ENCODE measurements around the gene FHAD1. TPM values are rescaled to one million over a fixed set of nuclear protein-coding genes. Genes with fewer than 3 reads are reported as not detected.
"Not testable (repeated sequence)": the region's sequence is repeated elsewhere in the genome, so short reads cannot be mapped to it uniquely, and the experiment has no call there.

The FHAD1 gene
- total RNA-seq, 1 donor, result 0.72 TPM

GRCh38 chr1:15370268-15370667, 123.2 kb downstream of the FHAD1 start:
- Histone ChIP-seq H4K20me1 (ENCODE audit: insufficient read depth, low read length) (no peaks in the 10 kb centered on the region), H3K9me3 (ENCODE audit: low read depth, low read length) (no peaks in the 10 kb centered on the region), H3K4me1 (ENCODE audit: insufficient read depth, low read length) (peaks cover 4% of the 10 kb centered on the region), H3K79me2 (ENCODE audit: insufficient read depth, low read length) (no peaks in the 10 kb centered on the region), H2AFZ (ENCODE audit: low read length) (no peak overlapping the region), H3K4me2 (ENCODE audit: insufficient read depth, low read length) (no peak overlapping the region), H3K36me3 (ENCODE audit: insufficient read depth, low read length) (no peaks in the 10 kb centered on the region), H3K4me3 (ENCODE audit: insufficient read depth, low read length) (no peak overlapping the region), H3K27me3 (ENCODE audit: insufficient read depth, low read length) (no peaks in the 10 kb centered on the region), H3K27ac (ENCODE audit: low read depth, low read length) (no peak overlapping the region)
- no peak for DNase-seq (ENCODE audit: insufficient read length, low spot score, missing footprints)
- no peak for TF ChIP-seq CTCF (IDR thresholded peaks at IDR 0.05; ENCODE audit: extremely low read depth, low read depth, low read length)

GRCh38 chr1:15370781-15371520, 123.9 kb downstream of the FHAD1 start:
- no peak overlapping the region for H3K4me2 ChIP-seq (ENCODE audit: insufficient read depth, low read length)
- peak; percentile 27 for DNase-seq (ENCODE audit: insufficient read length, low spot score, missing footprints)
- no peak overlapping the region for H2AFZ ChIP-seq (ENCODE audit: low read length)

GRCh38 chr1:15371610-15372545, 124.9 kb downstream of the FHAD1 start:
- Histone ChIP-seq H4K20me1 (ENCODE audit: insufficient read depth, low read length) (no peaks in the 10 kb centered on the region), H2AFZ (ENCODE audit: low read length) (no peak overlapping the region), H3K27ac (ENCODE audit: low read depth, low read length) (no peak overlapping the region), H3K27me3 (ENCODE audit: insufficient read depth, low read length) (no peaks in the 10 kb centered on the region), H3K4me2 (ENCODE audit: insufficient read depth, low read length) (no peak overlapping the region), H3K79me2 (ENCODE audit: insufficient read depth, low read length) (no peaks in the 10 kb centered on the region), H3K9me3 (ENCODE audit: low read depth, low read length) (no peaks in the 10 kb centered on the region), H3K4me3 (ENCODE audit: insufficient read depth, low read length) (no peak overlapping the region), H3K36me3 (ENCODE audit: insufficient read depth, low read length) (no peaks in the 10 kb centered on the region), H3K4me1 (ENCODE audit: insufficient read depth, low read length) (peaks cover 4% of the 10 kb centered on the region)
- DNase-seq (ENCODE audit: insufficient read length, low spot score, missing footprints), result no peak
- TF ChIP-seq CTCF (IDR thresholded peaks at IDR 0.05; ENCODE audit: extremely low read depth, low read depth, low read length), result no peak

More at GRCh38 chr1:15370781-15371520, 123.9 kb downstream of the FHAD1 start:
- Histone ChIP-seq H3K27ac (ENCODE audit: low read depth, low read length) (no peak overlapping the region), H3K27me3 (ENCODE audit: insufficient read depth, low read length) (no peaks in the 10 kb centered on the region), H3K4me1 (ENCODE audit: insufficient read depth, low read length) (peaks cover 4% of the 10 kb centered on the region), H3K36me3 (ENCODE audit: insufficient read depth, low read length) (no peaks in the 10 kb centered on the region), H3K4me3 (ENCODE audit: insufficient read depth, low read length) (no peak overlapping the region), H4K20me1 (ENCODE audit: insufficient read depth, low read length) (no peaks in the 10 kb centered on the region), H3K79me2 (ENCODE audit: insufficient read depth, low read length) (no peaks in the 10 kb centered on the region), H3K9me3 (ENCODE audit: low read depth, low read length) (no peaks in the 10 kb centered on the region)
- TF ChIP-seq CTCF (IDR thresholded peaks at IDR 0.05; ENCODE audit: extremely low read depth, low read depth, low read length), result no peak

- Histone ChIP-seq H3K79me2 (ENCODE audit: insufficient read depth, low read length) (no peaks in the 10 kb centered on the region), H3K36me3 (ENCODE audit: insufficient read depth, low read length) (no peaks in the 10 kb centered on the region), H2AFZ (ENCODE audit: low read length) (no peak overlapping the region), H3K27me3 (ENCODE audit: insufficient read depth, low read length) (no peaks in the 10 kb centered on the region), H3K4me3 (ENCODE audit: insufficient read depth, low read length) (no peak overlapping the region), H3K4me1 (ENCODE audit: insufficient read depth, low read length) (no peaks in the 10 kb centered on the region), H3K27ac (ENCODE audit: low read depth, low read length) (no peak overlapping the region), H4K20me1 (ENCODE audit: insufficient read depth, low read length) (no peaks in the 10 kb centered on the region), H3K9me3 (ENCODE audit: low read depth, low read length) (no peaks in the 10 kb centered on the region), H3K4me2 (ENCODE audit: insufficient read depth, low read length) (no peak overlapping the region)
- no peak for TF ChIP-seq CTCF (IDR thresholded peaks at IDR 0.05; ENCODE audit: extremely low read depth, low read depth, low read length)
- DNase-seq (ENCODE audit: insufficient read length, low spot score, missing footprints), result no peak
These were observed 131.7 kb downstream of the FHAD1 start for GRCh38 chr1:15378729-15379128.

- H3K4me2 ChIP-seq (ENCODE audit: insufficient read depth, low read length); H3K4me1 ChIP-seq (ENCODE audit: insufficient read depth, low read length); H2AFZ ChIP-seq (ENCODE audit: low read length); H3K27ac ChIP-seq (ENCODE audit: low read depth, low read length); H3K79me2 ChIP-seq (ENCODE audit: insufficient read depth, low read length); H3K27me3 ChIP-seq (ENCODE audit: insufficient read depth, low read length); H3K36me3 ChIP-seq (ENCODE audit: insufficient read depth, low read length); DNase-seq (ENCODE audit: insufficient read length, low spot score, missing footprints); H3K9me3 ChIP-seq (ENCODE audit: low read depth, low read length); H4K20me1 ChIP-seq (ENCODE audit: insufficient read depth, low read length); H3K4me3 ChIP-seq (ENCODE audit: insufficient read depth, low read length): not testable (repeated sequence)
These were observed 132.1 kb downstream of the FHAD1 start for GRCh38 chr1:15379151-15379550.

Measured in osteoblast (primary cell).